Astrocyte (in vitro differentiated cells and primary cell): ENCODE data around the gene SIGLEC12. TPM values are rescaled to one million over a fixed set of nuclear protein-coding genes. Genes with fewer than 3 reads are reported as not detected.
A peak's percentile ranks its signal among the peaks of the same experiment; 100 is the strongest.

ENCODE experiments used
- DNase-seq: peaks from one replicate; pipeline ENCODE4 v3.0.0-alpha.2; 2010; ENCODE audit warnings: low read depth
- FAIRE-seq: peaks from 2 replicates; lab custom pipeline; 2011; peaks lifted over from hg19 to GRCh38; lab: Jason Lieb, UNC
- H2AFZ ChIP-seq: 2 replicates; pipeline ENCODE4 v1.6.0; 2012; ENCODE audit warnings: low read depth, low read length, inconsistent platforms
- H3K27ac ChIP-seq: 2 replicates; pipeline ENCODE4 v1.5.1; 2011; ENCODE audit warnings: low read depth, low read length, inconsistent platforms
- H3K27me3 ChIP-seq: 2 replicates; pipeline ENCODE4 v1.6.0; 2011; ENCODE audit warnings: low read length, inconsistent platforms; ENCODE audit not compliant: insufficient read depth
- H3K36me3 ChIP-seq: 2 replicates; pipeline ENCODE4 v1.5.1; 2011; ENCODE audit warnings: low read length, inconsistent platforms; ENCODE audit not compliant: insufficient read depth
- H3K4me1 ChIP-seq: 2 replicates; pipeline ENCODE4 v1.5.1; 2011; ENCODE audit warnings: low read length, inconsistent platforms; ENCODE audit not compliant: insufficient read depth
- H3K4me2 ChIP-seq: 2 replicates; pipeline ENCODE4 v1.6.0; 2012; ENCODE audit warnings: low read length, inconsistent platforms
- H3K4me3 ChIP-seq: 2 replicates; pipeline ENCODE4 v1.5.1; 2011; ENCODE audit warnings: low read depth, mild to moderate bottlenecking, low read length, inconsistent platforms; ENCODE audit not compliant: insufficient read depth
- H3K79me2 ChIP-seq: 2 replicates; pipeline ENCODE4 v1.6.0; 2012; ENCODE audit warnings: mild to moderate bottlenecking, low read length, inconsistent platforms; ENCODE audit not compliant: insufficient read depth
- H3K9ac ChIP-seq: 2 replicates; pipeline ENCODE4 v1.6.0; 2012; ENCODE audit warnings: mild to moderate bottlenecking, low read length, inconsistent platforms
- H3K9me3 ChIP-seq: 2 replicates; pipeline ENCODE4 v1.5.1; 2012; ENCODE audit warnings: low read depth, mild to moderate bottlenecking, low read length, inconsistent platforms; ENCODE audit not compliant: insufficient read depth
- H4K20me1 ChIP-seq: 2 replicates; pipeline ENCODE4 v1.6.0; 2012; ENCODE audit warnings: low read length, inconsistent platforms; ENCODE audit not compliant: insufficient read depth
- H3K27ac Mint-ChIP-seq: one replicate; pipeline ENCODE4 v1.8.0; 2021; ENCODE audit warnings: mild to moderate bottlenecking, mixed read lengths; ENCODE audit not compliant: unreplicated experiment
- H3K27me3 Mint-ChIP-seq: one replicate; pipeline ENCODE4 v1.8.0; 2021; ENCODE audit warnings: low read depth, mixed read lengths; ENCODE audit not compliant: unreplicated experiment
- H3K36me3 Mint-ChIP-seq: one replicate; pipeline ENCODE4 v1.8.0; 2021; ENCODE audit warnings: low read depth, mixed read lengths; ENCODE audit not compliant: unreplicated experiment
- H3K4me1 Mint-ChIP-seq: one replicate; pipeline ENCODE4 v1.8.0; 2021; ENCODE audit warnings: low read depth, mixed read lengths; ENCODE audit not compliant: unreplicated experiment
- H3K4me3 Mint-ChIP-seq: one replicate; pipeline ENCODE4 v1.8.0; 2021; ENCODE audit warnings: mild to moderate bottlenecking, moderate library complexity, mixed read lengths; ENCODE audit not compliant: unreplicated experiment
- H3K9me3 Mint-ChIP-seq: one replicate; pipeline ENCODE4 v1.8.0; 2021; ENCODE audit warnings: mild to moderate bottlenecking, mixed read lengths; ENCODE audit not compliant: unreplicated experiment
- CTCF ChIP-seq: IDR thresholded peaks from 2 replicates; pipeline ENCODE4 v1.5.1; 2011; ENCODE audit warnings: low read depth, mild to moderate bottlenecking, inconsistent platforms, low read length, moderate library complexity; ENCODE audit not compliant: insufficient read depth
- EZH2 ChIP-seq: IDR thresholded peaks from 2 replicates; pipeline ENCODE4 v1.6.1; 2012; ENCODE audit warnings: mild to moderate bottlenecking, low read length, inconsistent platforms; ENCODE audit not compliant: insufficient read depth
- total RNA-seq: library from RNA; stranded (reverse); gene quantifications from 2 replicates; pipeline ENCODE4 v1.2.1, GENCODE V29; 2021

Gene SIGLEC12
- total RNA-seq, 1 donor from 2014 or later, result not detected

GRCh38 chr19:51479531-51480331 lies 21.9 kb downstream of the SIGLEC12 start:
- no peaks in the 10 kb centered on the region for H3K4me1 ChIP-seq
- H3K27ac Mint-ChIP-seq, result no peak overlapping the region
- no peaks in the 10 kb centered on the region for H4K20me1 ChIP-seq
- H3K27me3 Mint-ChIP-seq, result peaks cover 15% of the 10 kb centered on the region
- no peak for TF ChIP-seq EZH2
- TF ChIP-seq CTCF, result no peak
- no peaks in the 10 kb centered on the region for H3K36me3 Mint-ChIP-seq
- no peaks in the 10 kb centered on the region for H3K36me3 ChIP-seq
- H3K9me3 Mint-ChIP-seq, result peaks cover 5% of the 10 kb centered on the region
- H3K79me2 ChIP-seq, result no peaks in the 10 kb centered on the region
- H3K4me2 ChIP-seq, result no peak overlapping the region
- H3K27me3 ChIP-seq, result no peaks in the 10 kb centered on the region
- FAIRE-seq (no peak), DNase-seq (no peak)
- no peaks in the 10 kb centered on the region for H3K4me1 Mint-ChIP-seq
- peaks cover 12% of the 10 kb centered on the region for H3K9me3 ChIP-seq
- no peak overlapping the region for H2AFZ ChIP-seq
- H3K27ac ChIP-seq, result no peak overlapping the region
- H3K4me3 Mint-ChIP-seq, result peak overlapping the region; percentile 6
- no peak overlapping the region for H3K4me3 ChIP-seq
- no peak overlapping the region for H3K9ac ChIP-seq

- Histone ChIP-seq H3K9ac (no peak within 1 kb of the TSS), H3K4me2 (no peak within 1 kb of the TSS), H4K20me1 (no peaks in the 10 kb centered on the region), H3K9me3 (peaks cover 12% of the 10 kb centered on the region), H3K4me3 (no peak within 1 kb of the TSS), H3K36me3 (no peaks in the 10 kb centered on the region), H3K79me2 (no peaks in the 10 kb centered on the region), H2AFZ (no peak within 1 kb of the TSS), H3K4me1 (no peaks in the 10 kb centered on the region), H3K27ac (no peak within 1 kb of the TSS), H3K27me3 (no peaks in the 10 kb centered on the region)
- Mint-ChIP-seq H3K27ac (no peak within 1 kb of the TSS), H3K27me3 (peaks cover 23% of the 10 kb centered on the region), H3K9me3 (peaks cover 2% of the 10 kb centered on the region), H3K4me1 (no peaks in the 10 kb centered on the region), H3K36me3 (no peaks in the 10 kb centered on the region), H3K4me3 (no peak within 1 kb of the TSS)
- FAIRE-seq (no peak), DNase-seq (no peak)
- no peak for TF ChIP-seq EZH2
- no peak for TF ChIP-seq CTCF
Measured at GRCh38 chr19:51478381-51479234, 23.0 kb downstream of the SIGLEC12 start, which contains the start of gene CEACAM18. TSS of gene CEACAM18 (plus strand) at chr19:51478539.
